Erythroblast (primary cell): Measurements from ENCODE around the gene GRIN3B.

ENCODE experiments used
- GATA1 ChIP-seq: IDR thresholded peaks from 2 replicates; pipeline ENCODE4 v1.6.1; 2011; ENCODE audit warnings: low read depth, mild to moderate bottlenecking, control low read depth, low read length, moderate library complexity
- POLR2A ChIP-seq: IDR thresholded peaks from 2 replicates; pipeline ENCODE4 v1.6.1; 2011; ENCODE audit warnings: mild to moderate bottlenecking, low read length

GRCh38 chr19:960020-960419, 40.2 kb upstream of the GRIN3B start:
- TF ChIP-seq POLR2A = no peak
- TF ChIP-seq GATA1 = no peak
